SU-DHL-6 (cell line): ENCODE results near the gene IFNA1.

Experiments used
- H2AFZ ChIP-seq: fragments of 200-600 bp; sonication (generic); 2 replicates; pipeline ENCODE4 v1.6.1; 2014; ENCODE audit warnings: low read depth, mild to moderate bottlenecking, moderate library complexity, mixed read lengths, antibody characterized with exemption, low read length; ENCODE audit not compliant: severe bottlenecking
- H3F3A ChIP-seq: fragments of 200-600 bp; shearing (Covaris generic); 2 replicates; pipeline ENCODE4 v1.6.0; 2016; ENCODE audit warnings: antibody characterized with exemption, mild to moderate bottlenecking; ENCODE audit not compliant: insufficient read depth
- H3K27ac ChIP-seq: fragments of 200-600 bp; sonication (generic); 2 replicates; pipeline ENCODE4 v1.5.1; 2016; ENCODE audit warnings: low read depth, mild to moderate bottlenecking, low read length, moderate library complexity, mixed read lengths
- H3K27me3 ChIP-seq: fragments of 200-600 bp; sonication (generic), shearing (Covaris generic); 2 replicates; pipeline ENCODE4 v1.6.0; 2014; ENCODE audit warnings: mild to moderate bottlenecking, low read length
- H3K36me3 ChIP-seq: fragments of 200-600 bp; sonication (generic); 2 replicates; pipeline ENCODE4 v1.6.1; 2014; ENCODE audit warnings: mild to moderate bottlenecking, low read length, mixed read lengths
- H3K4me2 ChIP-seq: fragments of 300-600, 200-600 bp; shearing (Covaris generic), sonication (generic); 2 replicates; pipeline ENCODE4 v1.6.0; 2014; ENCODE audit warnings: low read length, low read depth, mild to moderate bottlenecking; ENCODE audit not compliant: poor library complexity, severe bottlenecking
- H3K4me3 ChIP-seq: fragments of 200-600 bp; sonication (generic); 2 replicates; pipeline ENCODE4 v1.5.1; 2014; ENCODE audit warnings: antibody characterized with exemption, low read length, mild to moderate bottlenecking, mixed read lengths; ENCODE audit not compliant: insufficient read depth, poor library complexity, severe bottlenecking
- H3K79me2 ChIP-seq: fragments of 200-600 bp; sonication (generic); 2 replicates; pipeline ENCODE4 v1.6.1; 2014; ENCODE audit warnings: mild to moderate bottlenecking, low read length, moderate library complexity; ENCODE audit not compliant: insufficient read depth
- H3K9ac ChIP-seq: fragments of 200-600 bp; sonication (generic); 2 replicates; pipeline ENCODE4 v1.7.0; 2014; ENCODE audit warnings: mild to moderate bottlenecking, low read length
- H3K9me2 ChIP-seq: fragments of 200-600 bp; sonication (generic); replicated peaks from 2 replicates; pipeline ENCODE4 v1.6.1; 2014; ENCODE audit warnings: low read length; ENCODE audit not compliant: insufficient read depth
- H3K9me3 ChIP-seq: fragments of 200-600 bp; sonication (generic); 2 replicates; pipeline ENCODE4 v1.6.1; 2014; ENCODE audit warnings: low read length, mixed read lengths; ENCODE audit not compliant: insufficient read depth
- H4K20me1 ChIP-seq: fragments of 200-600 bp; sonication (generic); 2 replicates; pipeline ENCODE4 v1.6.1; 2014; ENCODE audit warnings: low read depth, mild to moderate bottlenecking, antibody characterized with exemption, low read length, moderate library complexity, mixed read lengths
- CTCF ChIP-seq: fragments of 200-600 bp; sonication (generic); IDR thresholded peaks from one replicate; pipeline ENCODE4 v1.5.1; 2017; ENCODE audit warnings: antibody characterized with exemption, mild to moderate bottlenecking, low read length, moderate library complexity; ENCODE audit not compliant: insufficient read depth, poor library complexity, severe bottlenecking
- EZH2phosphoT487 ChIP-seq: fragments of 200-600 bp; sonication (generic), shearing (Covaris generic); conservative IDR thresholded peaks from 2 replicates; pipeline ENCODE4 v1.6.1; 2018; ENCODE audit warnings: mild to moderate bottlenecking, antibody characterized with exemption, low read length, moderate library complexity, mixed read lengths

IFNA1 gene

DNA sequence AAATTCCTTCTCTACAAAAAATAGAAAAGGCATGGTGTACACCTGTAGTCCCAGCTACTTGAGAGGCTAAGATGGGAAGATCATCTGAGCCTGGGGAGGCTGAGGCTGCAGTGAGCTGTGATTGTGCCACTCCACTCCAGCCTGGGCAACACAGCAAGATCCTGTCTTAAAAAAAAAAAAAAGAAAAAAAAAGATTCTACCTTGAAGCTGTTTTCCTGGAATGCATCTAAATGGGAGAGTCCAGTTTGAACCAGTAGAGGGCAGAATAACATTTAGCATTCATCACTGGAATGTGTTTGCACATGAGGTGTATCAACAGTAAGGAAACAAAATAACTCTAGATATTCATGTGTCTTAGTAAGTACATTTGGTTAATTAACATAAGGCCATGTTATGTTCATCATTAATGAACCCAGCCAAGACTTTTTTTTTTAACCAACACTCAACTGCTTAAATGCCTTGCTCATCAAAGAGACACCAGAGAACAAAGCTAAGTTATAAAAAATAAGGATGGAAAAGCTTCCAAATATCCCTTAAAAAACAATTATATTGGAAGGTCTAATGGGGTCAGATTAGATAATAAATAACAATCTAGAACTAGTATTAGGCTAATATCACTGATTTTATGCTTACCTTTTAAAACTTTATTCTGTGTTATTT lies 25.8 kb downstream of the IFNA1 start:
- H4K20me1 ChIP-seq: no peaks in the 10 kb centered on the region; the same call in 1 of the 2 replicates
- H3K36me3 ChIP-seq: no peaks in the 10 kb centered on the region
- TF ChIP-seq CTCF: peak; percentile 90
- TF ChIP-seq EZH2phosphoT487: no peak
- H3F3A ChIP-seq: no peaks in the 10 kb centered on the region
- no peak overlapping the region for H3K4me3 ChIP-seq
- no peak overlapping the region for H3K4me2 ChIP-seq
- H3K27ac ChIP-seq: no peak overlapping the region
- H2AFZ ChIP-seq: no peak overlapping the region
- no peaks in the 10 kb centered on the region for H3K9me3 ChIP-seq
- H3K9ac ChIP-seq: no peak overlapping the region
- no peaks in the 10 kb centered on the region for H3K27me3 ChIP-seq
- H3K9me2 ChIP-seq: no peaks in the 10 kb centered on the region
- H3K79me2 ChIP-seq: no peaks in the 10 kb centered on the region

GRCh38 chr9:21470126-21470525 lies 29.9 kb downstream of the IFNA1 start:
- H3K4me3 ChIP-seq: no peak overlapping the region
- H3K4me2 ChIP-seq: no peak overlapping the region
- H3F3A ChIP-seq: no peaks in the 10 kb centered on the region
- H3K27ac ChIP-seq: no peak overlapping the region
- no peaks in the 10 kb centered on the region for H3K79me2 ChIP-seq
- H3K27me3 ChIP-seq: no peaks in the 10 kb centered on the region
- TF ChIP-seq CTCF (no peak), EZH2phosphoT487 (no peak)
- H3K9ac ChIP-seq: no peak overlapping the region
- no peak overlapping the region for H2AFZ ChIP-seq
- H4K20me1 ChIP-seq: no peaks in the 10 kb centered on the region; the same call in 1 of the 2 replicates
- no peaks in the 10 kb centered on the region for H3K9me2 ChIP-seq
- no peaks in the 10 kb centered on the region for H3K9me3 ChIP-seq
- no peaks in the 10 kb centered on the region for H3K36me3 ChIP-seq

GRCh38 chr9:21473236-21473635 lies 33.0 kb downstream of the IFNA1 start:
- Histone ChIP-seq H3K4me3 (no peak overlapping the region), H4K20me1 (no peaks in the 10 kb centered on the region; the same call in 1 of the 2 replicates), H3K4me2 (no peak overlapping the region), H2AFZ (no peak overlapping the region), H3K27ac (no peak overlapping the region), H3K36me3 (no peaks in the 10 kb centered on the region), H3K9ac (no peak overlapping the region), H3F3A (no peaks in the 10 kb centered on the region), H3K79me2 (no peaks in the 10 kb centered on the region), H3K9me3 (no peaks in the 10 kb centered on the region), H3K9me2 (no peaks in the 10 kb centered on the region), H3K27me3 (no peaks in the 10 kb centered on the region)
- TF ChIP-seq EZH2phosphoT487 (no peak), CTCF (no peak)
